Fibroblast of lung (primary cell): Measurements from ENCODE around the gene ITPKB. TPM values are rescaled to one million over a fixed set of nuclear protein-coding genes. Genes with fewer than 3 reads are reported as not detected.

ENCODE experiments used
- DNase-seq, 2 donors: peaks; one replicate each; pipeline versions ENCODE4 v3.0.0 to v3.0.0-alpha.2; 2010; ENCODE audit warnings: low read depth in 2 of 2
- H2AFZ ChIP-seq: 2 replicates; pipeline ENCODE4 v1.5.1; 2012; ENCODE audit warnings: low read length, control low read depth, inconsistent platforms
- H3K27ac ChIP-seq: 2 replicates; pipeline ENCODE4 v1.5.1; 2011; ENCODE audit warnings: low read length, control low read depth; ENCODE audit not compliant: insufficient read depth
- H3K27me3 ChIP-seq: 2 replicates; pipeline ENCODE4 v1.5.1; 2011; ENCODE audit warnings: mild to moderate bottlenecking, low read length; ENCODE audit not compliant: control insufficient read depth, insufficient read depth
- H3K36me3 ChIP-seq: 2 replicates; pipeline ENCODE4 v1.5.1; 2011; ENCODE audit warnings: low read length; ENCODE audit not compliant: control insufficient read depth, insufficient read depth
- H3K4me1 ChIP-seq: 2 replicates; pipeline ENCODE4 v1.5.1; 2011; ENCODE audit warnings: low read length; ENCODE audit not compliant: control insufficient read depth, insufficient read depth; ENCODE audit errors: extremely low read depth
- H3K4me2 ChIP-seq: 2 replicates; pipeline ENCODE4 v1.5.1; 2011; ENCODE audit warnings: low read length, control low read depth; ENCODE audit not compliant: insufficient read depth; ENCODE audit errors: extremely low read depth
- H3K4me3 ChIP-seq, 4 experiments: fragments of 200-600 bp in 1 of 4; sonication (generic) in 1 of 4; replicated peaks in 1 of 4; 2 replicates each; pipeline ENCODE4 v1.5.1; 2011 to 2016; ENCODE audit warnings: low read length in 4 of 4, low read depth in 3 of 4, mild to moderate bottlenecking in 3 of 4, control low read depth in 2 of 4, inconsistent platforms in 1 of 4, mixed read lengths in 1 of 4; ENCODE audit not compliant: insufficient read depth in 1 of 4; ENCODE audit errors: control extremely low read depth in 1 of 4
- H3K79me2 ChIP-seq: 2 replicates; pipeline ENCODE4 v1.5.1; 2012; ENCODE audit warnings: mild to moderate bottlenecking, low read length, inconsistent platforms; ENCODE audit not compliant: control insufficient read depth, insufficient read depth
- H3K9ac ChIP-seq: 2 replicates; pipeline ENCODE4 v1.5.1; 2011; ENCODE audit warnings: mild to moderate bottlenecking, low read length, control low read depth; ENCODE audit not compliant: insufficient read depth
- H3K9me3 ChIP-seq: 2 replicates; pipeline ENCODE4 v1.5.1; 2012; ENCODE audit warnings: low read depth, low read length; ENCODE audit not compliant: control insufficient read depth, insufficient read depth
- H4K20me1 ChIP-seq: 2 replicates; pipeline ENCODE4 v1.5.1; 2011; ENCODE audit warnings: low read length; ENCODE audit not compliant: control insufficient read depth, insufficient read depth; ENCODE audit errors: extremely low read depth
- EZH2 ChIP-seq: IDR thresholded peaks from 2 replicates; pipeline ENCODE4 v1.5.1; 2012; ENCODE audit warnings: low read length, control low read depth, mild to moderate bottlenecking; ENCODE audit errors: missing control alignments
- polyA plus RNA-seq, 2 donors: library from polyadenylated mRNA; depleted of rRNA in 1 of 2; stranded (reverse) in 1 of 2; unstranded in 1 of 2; fragments of >200 nt; gene quantifications; 2 replicates each; pipeline ENCODE4 v1.2.1, GENCODE V29; 2011 to 2012; ENCODE audit warnings: missing spikeins in 1 of 2
- total RNA-seq: library from RNA; depleted of rRNA; stranded (reverse); fragments of >200 nt; gene quantifications from 2 replicates; pipeline ENCODE4 v1.2.1, GENCODE V29; 2014
- TF ChIP-seq, protein P1 (sequence below), 2 donors: IDR thresholded peaks in 1 of 2; conservative IDR thresholded peaks in 1 of 2; 1 replicate in 1 of 2; 2 replicates in 1 of 2; pipeline ENCODE4 v1.5.1; 2011 to 2012; ENCODE audit warnings: low read length in 2 of 2, control low read depth in 1 of 2, inconsistent platforms in 1 of 2, low read depth in 1 of 2, mild to moderate bottlenecking in 1 of 2

ITPKB gene
- total and polyA plus RNA-seq, 2 donors (not counting 1 experiment from before 2014, with no cell fraction given), result 10.2 to 32.4 TPM

GRCh38 chr1:226684026-226684425 is 55.1 kb downstream of the ITPKB start:
- Histone ChIP-seq H3K4me2 (no peak overlapping the region), H3K27ac (no peak overlapping the region), H2AFZ (no peak overlapping the region), H3K9me3 (no peaks in the 10 kb centered on the region), H3K9ac (no peak overlapping the region), H3K4me1 (peaks cover 15% of the 10 kb centered on the region), H3K36me3 (no peaks in the 10 kb centered on the region), H3K4me3 (no peak overlapping the region), H3K27me3 (no peaks in the 10 kb centered on the region), H4K20me1 (no peaks in the 10 kb centered on the region), H3K79me2 (no peaks in the 10 kb centered on the region)
- TF ChIP-seq EZH2, result no peak
- TF ChIP-seq, protein P1, sequence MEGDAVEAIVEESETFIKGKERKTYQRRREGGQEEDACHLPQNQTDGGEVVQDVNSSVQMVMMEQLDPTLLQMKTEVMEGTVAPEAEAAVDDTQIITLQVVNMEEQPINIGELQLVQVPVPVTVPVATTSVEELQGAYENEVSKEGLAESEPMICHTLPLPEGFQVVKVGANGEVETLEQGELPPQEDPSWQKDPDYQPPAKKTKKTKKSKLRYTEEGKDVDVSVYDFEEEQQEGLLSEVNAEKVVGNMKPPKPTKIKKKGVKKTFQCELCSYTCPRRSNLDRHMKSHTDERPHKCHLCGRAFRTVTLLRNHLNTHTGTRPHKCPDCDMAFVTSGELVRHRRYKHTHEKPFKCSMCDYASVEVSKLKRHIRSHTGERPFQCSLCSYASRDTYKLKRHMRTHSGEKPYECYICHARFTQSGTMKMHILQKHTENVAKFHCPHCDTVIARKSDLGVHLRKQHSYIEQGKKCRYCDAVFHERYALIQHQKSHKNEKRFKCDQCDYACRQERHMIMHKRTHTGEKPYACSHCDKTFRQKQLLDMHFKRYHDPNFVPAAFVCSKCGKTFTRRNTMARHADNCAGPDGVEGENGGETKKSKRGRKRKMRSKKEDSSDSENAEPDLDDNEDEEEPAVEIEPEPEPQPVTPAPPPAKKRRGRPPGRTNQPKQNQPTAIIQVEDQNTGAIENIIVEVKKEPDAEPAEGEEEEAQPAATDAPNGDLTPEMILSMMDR (conservative IDR thresholded peaks at IDR 0.05 in 1 of 2, IDR thresholded peaks at IDR 0.05 in 1 of 2; ENCODE audit: low read depth in 1 of 2, low read length in 2 of 2), result no peak
- no peak for DNase-seq

GRCh38 chr1:226682871-226683814 is 55.9 kb downstream of the ITPKB start:
- no peak for DNase-seq
- Histone ChIP-seq H3K27ac (no peak overlapping the region), H2AFZ (no peak overlapping the region), H3K79me2 (no peaks in the 10 kb centered on the region), H3K4me1 (peaks cover 16% of the 10 kb centered on the region), H4K20me1 (no peaks in the 10 kb centered on the region), H3K36me3 (no peaks in the 10 kb centered on the region), H3K9me3 (no peaks in the 10 kb centered on the region), H3K9ac (no peak overlapping the region), H3K4me3 (no peak overlapping the region), H3K27me3 (no peaks in the 10 kb centered on the region), H3K4me2 (no peak overlapping the region)
- TF ChIP-seq EZH2, result no peak
- TF ChIP-seq, protein P1 (conservative IDR thresholded peaks at IDR 0.05 in 1 of 2, IDR thresholded peaks at IDR 0.05 in 1 of 2; ENCODE audit: low read depth in 1 of 2, low read length in 2 of 2), result no peak

GRCh38 chr1:226681652-226682493 is 57.2 kb downstream of the ITPKB start:
- no peaks in the 10 kb centered on the region for H3K36me3 ChIP-seq
- H3K4me1 ChIP-seq, result peaks cover 23% of the 10 kb centered on the region
- H3K4me2 ChIP-seq, result no peak overlapping the region
- no peaks in the 10 kb centered on the region for H3K27me3 ChIP-seq
- no peak overlapping the region for H3K9ac ChIP-seq
- no peak overlapping the region for H3K27ac ChIP-seq
- H4K20me1 ChIP-seq, result no peaks in the 10 kb centered on the region
- no peaks in the 10 kb centered on the region for H3K79me2 ChIP-seq
- H3K9me3 ChIP-seq, result no peaks in the 10 kb centered on the region
- H3K4me3 ChIP-seq, result no peak overlapping the region
- no peak overlapping the region for H2AFZ ChIP-seq
- TF ChIP-seq EZH2, result no peak
- TF ChIP-seq, protein P1 (conservative IDR thresholded peaks at IDR 0.05 in 1 of 2, IDR thresholded peaks at IDR 0.05 in 1 of 2; ENCODE audit: low read depth in 1 of 2, low read length in 2 of 2), result no peak
- DNase-seq, result no peak
